IMR-90 (cell line): ENCODE results near the gene SKAP1. TPM values are rescaled to one million over a fixed set of nuclear protein-coding genes. Genes with fewer than 3 reads are reported as not detected.

Experiments
- ATAC-seq: fragments of 200-7000 bp; cut with Tn5 transposase; 2 replicates; pipeline ENCODE4 v1.9.1; 2020; ENCODE audit warnings: low read depth, mild to moderate bottlenecking, moderate library complexity
- BruUV-seq: library from RNA; stranded (reverse); fragments of 400-500 nt; replicated peaks from 2 replicates; lab custom pipeline; 2021; lab: Mats Ljungman, UMichigan
- CTCF ChIA-PET: fragments of 300-600 bp; formaldehyde crosslinking; extraction: SDS; loops from one replicate; lab custom pipeline; 2021; ENCODE audit warnings: antibody characterized with exemption; lab: Yijun Ruan, JAX
- POLR2A ChIA-PET: fragments of 300-600 bp; sonication (Branson Sonifier 250); formaldehyde crosslinking; loops from one replicate; lab custom pipeline; 2022; ENCODE audit warnings: antibody characterized with exemption; ENCODE audit not compliant: unreplicated experiment; lab: Charles Lee
- DNase-seq: peaks from one replicate; pipeline ENCODE4 v3.0.0; 2013
- H2AFZ ChIP-seq: replicated peaks from 2 replicates; pipeline ENCODE3; 2013; ENCODE audit warnings: low read length, mild to moderate bottlenecking; ENCODE audit not compliant: poor library complexity
- H2AK5ac ChIP-seq: 2 replicates; pipeline ENCODE4 v1.6.1; 2013; ENCODE audit warnings: low read depth, low read length, inconsistent platforms
- H2AK9ac ChIP-seq: replicated peaks from 2 replicates; pipeline ENCODE3; 2013; ENCODE audit warnings: mild to moderate bottlenecking, low read depth, low read length, moderate library complexity; ENCODE audit not compliant: poor library complexity
- H2BK120ac ChIP-seq: 2 replicates; pipeline ENCODE4 v1.6.1; 2013; ENCODE audit warnings: low read depth, low read length, inconsistent platforms
- H2BK15ac ChIP-seq: 3 replicates; pipeline ENCODE4 v1.6.1; 2013; ENCODE audit warnings: low read depth, low read length, inconsistent platforms
- H2BK20ac ChIP-seq: 2 replicates; pipeline ENCODE4 v1.6.1; 2013; ENCODE audit warnings: low read depth, mild to moderate bottlenecking, inconsistent platforms, low read length, moderate library complexity
- H2BK5ac ChIP-seq: 2 replicates; pipeline ENCODE4 v1.6.1; 2013; ENCODE audit warnings: mild to moderate bottlenecking, low read depth, low read length, inconsistent platforms; ENCODE audit not compliant: poor library complexity, severe bottlenecking
- H3K14ac ChIP-seq: replicated peaks from 2 replicates; pipeline ENCODE4 v1.6.1; 2013; ENCODE audit warnings: low read depth, low read length, inconsistent platforms
- H3K18ac ChIP-seq: 2 replicates; pipeline ENCODE4 v1.6.1; 2013; ENCODE audit warnings: low read depth, low read length, control low read depth
- H3K23ac ChIP-seq: 2 replicates; pipeline ENCODE4 v1.6.1; 2013; ENCODE audit warnings: low read depth, low read length, inconsistent platforms
- H3K27ac ChIP-seq: 2 replicates; pipeline ENCODE4 v1.5.1; 2013; ENCODE audit warnings: mild to moderate bottlenecking, control low read depth, low read length; ENCODE audit not compliant: insufficient read depth
- H3K27me3 ChIP-seq: 2 replicates; pipeline ENCODE4 v1.6.1; 2013; ENCODE audit warnings: low read length; ENCODE audit not compliant: control insufficient read depth, insufficient read depth
- H3K36me3 ChIP-seq: 2 replicates; pipeline ENCODE4 v1.6.1; 2013; ENCODE audit warnings: low read length, mixed read lengths; ENCODE audit not compliant: control insufficient read depth, insufficient read depth
- H3K4ac ChIP-seq: 2 replicates; pipeline ENCODE4 v1.6.1; 2013; ENCODE audit warnings: low read depth, low read length, inconsistent platforms
- H3K4me1 ChIP-seq: 2 replicates; pipeline ENCODE4 v1.6.1; 2013; ENCODE audit warnings: low read length, mixed read lengths; ENCODE audit not compliant: control insufficient read depth, insufficient read depth
- H3K4me2 ChIP-seq: 2 replicates; pipeline ENCODE4 v1.6.1; 2013; ENCODE audit warnings: low read depth, mild to moderate bottlenecking, control low read depth, low read length, moderate library complexity
- H3K4me3 ChIP-seq: 2 replicates; pipeline ENCODE4 v1.5.1; 2013; ENCODE audit warnings: low read depth, mild to moderate bottlenecking, control low read depth, low read length, moderate library complexity; ENCODE audit not compliant: insufficient read depth
- H3K56ac ChIP-seq: 2 replicates; pipeline ENCODE4 v1.6.1; 2013; ENCODE audit warnings: low read length, inconsistent platforms; ENCODE audit not compliant: insufficient read depth; ENCODE audit errors: extremely low read depth
- H3K79me1 ChIP-seq, 2 experiments: 2 replicates each; pipeline ENCODE4 v1.6.1; 2013; ENCODE audit warnings: low read length in 2 of 2, inconsistent platforms in 1 of 2, low read depth in 1 of 2
- H3K9ac ChIP-seq: 2 replicates; pipeline ENCODE4 v1.6.1; 2013; ENCODE audit warnings: low read depth, low read length, control low read depth
- H3K9me1 ChIP-seq: 2 replicates; pipeline ENCODE4 v1.6.1; 2013; ENCODE audit warnings: low read length, inconsistent platforms; ENCODE audit not compliant: insufficient read depth
- H3K9me3 ChIP-seq: 2 replicates; pipeline ENCODE4 v1.6.1; 2013; ENCODE audit warnings: low read length; ENCODE audit not compliant: control insufficient read depth, insufficient read depth
- H4K20me1 ChIP-seq: 2 replicates; pipeline ENCODE4 v1.6.1; 2013; ENCODE audit warnings: low read length, inconsistent platforms; ENCODE audit not compliant: insufficient read depth
- H4K5ac ChIP-seq: 2 replicates; pipeline ENCODE4 v1.6.1; 2013; ENCODE audit warnings: mild to moderate bottlenecking, low read depth, low read length, control low read depth
- H4K8ac ChIP-seq, 2 experiments: 2 replicates each; pipeline ENCODE4 v1.6.1; 2013; ENCODE audit warnings: low read depth in 2 of 2, low read length in 2 of 2, control low read depth in 1 of 2, inconsistent platforms in 1 of 2
- H4K91ac ChIP-seq: 2 replicates; pipeline ENCODE4 v1.6.1; 2013; ENCODE audit warnings: low read depth, low read length, inconsistent platforms; ENCODE audit not compliant: insufficient read depth
- BHLHE40 ChIP-seq: fragments of 150-350 bp; IDR thresholded peaks from 2 replicates; pipeline ENCODE4 v1.6.1; 2016; ENCODE audit warnings: mild to moderate bottlenecking, low read depth, low read length
- CEBPB ChIP-seq: IDR thresholded peaks from 2 replicates; pipeline ENCODE4 v1.6.1; 2012; ENCODE audit warnings: low read depth, low read length, improper control_type of control experiment
- CHD1 ChIP-seq: IDR thresholded peaks from 2 replicates; pipeline ENCODE4 v1.6.1; 2012; ENCODE audit warnings: low read depth, low read length, improper control_type of control experiment
- CTCF ChIP-seq: conservative IDR thresholded peaks from 2 replicates; pipeline ENCODE4 v1.5.1; 2012; ENCODE audit warnings: mild to moderate bottlenecking, low read depth, low read length, improper control_type of control experiment
- ELK1 ChIP-seq: fragments of 150-350 bp; IDR thresholded peaks from 2 replicates; pipeline ENCODE4 v1.6.1; 2016; ENCODE audit warnings: low read depth, mild to moderate bottlenecking, low read length, moderate library complexity, borderline replicate concordance
- FOS ChIP-seq: fragments of 150-350 bp; IDR thresholded peaks from 2 replicates; pipeline ENCODE4 v1.6.1; 2016; ENCODE audit warnings: low read depth, low read length
- MAFK ChIP-seq: IDR thresholded peaks from 2 replicates; pipeline ENCODE4 v1.6.1; 2012; ENCODE audit warnings: low read depth, low read length, improper control_type of control experiment
- MAZ ChIP-seq: IDR thresholded peaks from 2 replicates; pipeline ENCODE4 v1.6.1; 2012; ENCODE audit warnings: low read depth, mild to moderate bottlenecking, low read length, improper control_type of control experiment, moderate library complexity, borderline replicate concordance
- MXI1 ChIP-seq: IDR thresholded peaks from 2 replicates; pipeline ENCODE4 v1.6.1; 2012; ENCODE audit warnings: low read depth, mild to moderate bottlenecking, low read length, moderate library complexity, borderline replicate concordance
- NFE2L2 ChIP-seq: fragments of 150-350 bp; IDR thresholded peaks from 2 replicates; pipeline ENCODE4 v1.6.1; 2016; ENCODE audit warnings: low read depth, mild to moderate bottlenecking, low read length
- POLR2A ChIP-seq: IDR thresholded peaks from 2 replicates; pipeline ENCODE4 v1.6.1; 2012; ENCODE audit warnings: mild to moderate bottlenecking, low read depth, low read length
- RAD21 ChIP-seq: IDR thresholded peaks from 2 replicates; pipeline ENCODE4 v1.6.1; 2012; ENCODE audit warnings: low read length, improper control_type of control experiment
- RCOR1 ChIP-seq: IDR thresholded peaks from 2 replicates; pipeline ENCODE4 v1.6.1; 2012; ENCODE audit warnings: mild to moderate bottlenecking, low read length, improper control_type of control experiment; ENCODE audit not compliant: insufficient replicate concordance
- RFX5 ChIP-seq: IDR thresholded peaks from 2 replicates; pipeline ENCODE4 v1.8.0; 2012; ENCODE audit warnings: low read depth, mild to moderate bottlenecking, low read length, moderate library complexity
- SMC3 ChIP-seq: fragments of 150-350 bp; IDR thresholded peaks from 2 replicates; pipeline ENCODE4 v1.6.1; 2016; ENCODE audit warnings: low read depth, mild to moderate bottlenecking, antibody characterized with exemption, low read length, moderate library complexity
- USF2 ChIP-seq: fragments of 150-350 bp; IDR thresholded peaks from 2 replicates; pipeline ENCODE4 v1.6.1; 2017; ENCODE audit warnings: mild to moderate bottlenecking, antibody characterized with exemption, low read length, low read depth
- WGBS, 2 experiments: methylation state at CpG; one replicate each; pipeline versions ENCODE4 v1.1.5 to v1.1.7; 2013; ENCODE audit warnings: missing lambda C conversion rate in 2 of 2; ENCODE audit not compliant: insufficient read length in 1 of 2; ENCODE audit errors: extremely low coverage in 2 of 2; 5-methylcytosine and 5-hydroxymethylcytosine counted together
- dilution Hi-C: fragments of 300-500 bp; cut with HindIII; formaldehyde crosslinking; loops from one replicate; pipeline ENCODE4 v1.14.3; 2018; ENCODE audit warnings: low sequenced_read_pairs; ENCODE audit not compliant: unreplicated experiment
- in situ Hi-C: fragments of 300-500 bp; cut with MboI; formaldehyde crosslinking; loops from 3 replicates; pipeline ENCODE4 v1.14.3; 2019; ENCODE audit warnings: low sequenced_read_pairs, inconsistent platforms, mixed read lengths
- intact Hi-C: fragments of 100-400 bp; cut with micrococcal nuclease; formaldehyde crosslinking; loops from 2 replicates; pipeline ENCODE4 v1.10.0; 2022
- polyA plus RNA-seq, 3 experiments: library from polyadenylated mRNA; depleted of rRNA; stranded (reverse); fragments of >200 nt; gene quantifications; 2 replicates each; pipeline ENCODE4 v1.2.3, GENCODE V29; 2012; ENCODE audit warnings: low replicate concordance in 1 of 3
- total RNA-seq: library from RNA; depleted of rRNA; stranded (reverse); fragments of >200 nt; gene quantifications from 2 replicates; pipeline ENCODE4 v1.2.3, GENCODE V29; 2012

The SKAP1 gene
- total and polyA plus RNA-seq, 2 of the 4 experiments (the other 2 are of a cell fraction): not detected

GRCh38 chr17:48213797-48214196, 216.2 kb downstream of the SKAP1 start:
- Histone ChIP-seq H3K4me2 (no peak overlapping the region), H4K5ac (no peak overlapping the region), H3K27me3 (peaks cover 55% of the 10 kb centered on the region), H3K9ac (no peak overlapping the region), H3K18ac (no peak overlapping the region), H3K14ac (no peak overlapping the region), H4K91ac (no peak overlapping the region), H2AK5ac (no peak overlapping the region), H4K20me1 (no peaks in the 10 kb centered on the region), H2BK120ac (no peak overlapping the region), H2AK9ac (no peak overlapping the region), H4K8ac (no peak overlapping the region), H2BK15ac (no peak overlapping the region), H3K4ac (no peak overlapping the region), H3K27ac (no peak overlapping the region), H3K36me3 (no peaks in the 10 kb centered on the region), H3K9me1 (no peaks in the 10 kb centered on the region), H3K79me1 (no peaks in the 10 kb centered on the region), H2AFZ (no peak overlapping the region), H3K9me3 (no peaks in the 10 kb centered on the region), H2BK5ac (no peak overlapping the region), H3K4me3 (no peak overlapping the region), H3K23ac (no peak overlapping the region), H3K4me1 (no peaks in the 10 kb centered on the region), H3K56ac (no peak overlapping the region), H2BK20ac (no peak overlapping the region)
- DNase-seq: no peak
- no CpG with 5 or more reads among the region's 2 CpGs for WGBS, 2 experiments
- in situ Hi-C loops: no loop called here
- no TSS peak for BruUV-seq
- TF ChIP-seq CTCF: no peak
- TF ChIP-seq RAD21: no peak
- no peak for TF ChIP-seq BHLHE40
- TF ChIP-seq MAFK: no peak
- no peak for TF ChIP-seq NFE2L2
- TF ChIP-seq ELK1: no peak
- TF ChIP-seq RFX5: no peak
- no peak for TF ChIP-seq FOS
- no peak for TF ChIP-seq POLR2A
- TF ChIP-seq CHD1: no peak
- no peak for TF ChIP-seq MAZ
- TF ChIP-seq SMC3: no peak
- no peak for TF ChIP-seq MXI1
- TF ChIP-seq CEBPB: no peak
- no peak for TF ChIP-seq USF2
- no peak for TF ChIP-seq RCOR1
- ChIA-PET CTCF (no interaction called here), POLR2A (no interaction called here)
- no peak for ATAC-seq
- dilution Hi-C loops: no loop called here
- intact Hi-C loops: no loop called here
